ENCODE measurements around the gene IFI16.

DNA sequence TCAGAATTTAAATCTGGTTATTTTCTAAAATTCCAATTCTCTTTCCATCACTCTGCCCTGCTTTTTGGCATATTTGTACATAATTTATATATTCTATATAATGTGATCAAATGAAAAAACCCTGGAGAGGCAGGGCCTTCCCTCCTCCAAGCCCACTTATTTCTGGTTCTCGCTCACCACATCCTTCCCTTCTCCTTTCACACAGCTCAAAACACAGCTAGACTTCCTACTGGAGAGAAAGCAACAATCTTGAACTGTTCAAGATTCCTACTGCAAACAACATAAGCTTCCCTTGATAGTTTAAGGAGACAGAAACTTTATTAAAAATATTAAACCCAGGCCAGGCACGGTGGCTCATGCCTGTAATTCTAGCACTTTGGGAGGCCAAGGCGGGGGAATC lies 74.4 kb downstream of the IFI16 start:
- TF ChIP-seq ZNF707 (tag by site-specific recombination; IDR thresholded peaks at IDR 0.05) = no peak
- TF ChIP-seq, protein P1, sequence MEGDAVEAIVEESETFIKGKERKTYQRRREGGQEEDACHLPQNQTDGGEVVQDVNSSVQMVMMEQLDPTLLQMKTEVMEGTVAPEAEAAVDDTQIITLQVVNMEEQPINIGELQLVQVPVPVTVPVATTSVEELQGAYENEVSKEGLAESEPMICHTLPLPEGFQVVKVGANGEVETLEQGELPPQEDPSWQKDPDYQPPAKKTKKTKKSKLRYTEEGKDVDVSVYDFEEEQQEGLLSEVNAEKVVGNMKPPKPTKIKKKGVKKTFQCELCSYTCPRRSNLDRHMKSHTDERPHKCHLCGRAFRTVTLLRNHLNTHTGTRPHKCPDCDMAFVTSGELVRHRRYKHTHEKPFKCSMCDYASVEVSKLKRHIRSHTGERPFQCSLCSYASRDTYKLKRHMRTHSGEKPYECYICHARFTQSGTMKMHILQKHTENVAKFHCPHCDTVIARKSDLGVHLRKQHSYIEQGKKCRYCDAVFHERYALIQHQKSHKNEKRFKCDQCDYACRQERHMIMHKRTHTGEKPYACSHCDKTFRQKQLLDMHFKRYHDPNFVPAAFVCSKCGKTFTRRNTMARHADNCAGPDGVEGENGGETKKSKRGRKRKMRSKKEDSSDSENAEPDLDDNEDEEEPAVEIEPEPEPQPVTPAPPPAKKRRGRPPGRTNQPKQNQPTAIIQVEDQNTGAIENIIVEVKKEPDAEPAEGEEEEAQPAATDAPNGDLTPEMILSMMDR (tag by site-specific recombination; IDR thresholded peaks at IDR 0.05) = no peak
- TF ChIP-seq HOXA7 (CRISPR knock-in tag; IDR thresholded peaks at IDR 0.05; ENCODE audit: borderline replicate concordance) = no peak
- TF ChIP-seq, protein P2, sequence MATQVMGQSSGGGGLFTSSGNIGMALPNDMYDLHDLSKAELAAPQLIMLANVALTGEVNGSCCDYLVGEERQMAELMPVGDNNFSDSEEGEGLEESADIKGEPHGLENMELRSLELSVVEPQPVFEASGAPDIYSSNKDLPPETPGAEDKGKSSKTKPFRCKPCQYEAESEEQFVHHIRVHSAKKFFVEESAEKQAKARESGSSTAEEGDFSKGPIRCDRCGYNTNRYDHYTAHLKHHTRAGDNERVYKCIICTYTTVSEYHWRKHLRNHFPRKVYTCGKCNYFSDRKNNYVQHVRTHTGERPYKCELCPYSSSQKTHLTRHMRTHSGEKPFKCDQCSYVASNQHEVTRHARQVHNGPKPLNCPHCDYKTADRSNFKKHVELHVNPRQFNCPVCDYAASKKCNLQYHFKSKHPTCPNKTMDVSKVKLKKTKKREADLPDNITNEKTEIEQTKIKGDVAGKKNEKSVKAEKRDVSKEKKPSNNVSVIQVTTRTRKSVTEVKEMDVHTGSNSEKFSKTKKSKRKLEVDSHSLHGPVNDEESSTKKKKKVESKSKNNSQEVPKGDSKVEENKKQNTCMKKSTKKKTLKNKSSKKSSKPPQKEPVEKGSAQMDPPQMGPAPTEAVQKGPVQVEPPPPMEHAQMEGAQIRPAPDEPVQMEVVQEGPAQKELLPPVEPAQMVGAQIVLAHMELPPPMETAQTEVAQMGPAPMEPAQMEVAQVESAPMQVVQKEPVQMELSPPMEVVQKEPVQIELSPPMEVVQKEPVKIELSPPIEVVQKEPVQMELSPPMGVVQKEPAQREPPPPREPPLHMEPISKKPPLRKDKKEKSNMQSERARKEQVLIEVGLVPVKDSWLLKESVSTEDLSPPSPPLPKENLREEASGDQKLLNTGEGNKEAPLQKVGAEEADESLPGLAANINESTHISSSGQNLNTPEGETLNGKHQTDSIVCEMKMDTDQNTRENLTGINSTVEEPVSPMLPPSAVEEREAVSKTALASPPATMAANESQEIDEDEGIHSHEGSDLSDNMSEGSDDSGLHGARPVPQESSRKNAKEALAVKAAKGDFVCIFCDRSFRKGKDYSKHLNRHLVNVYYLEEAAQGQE (tag by site-specific recombination; IDR thresholded peaks at IDR 0.05) = no peak

Data from HEK293 (cell line).